H1 (cell line): ENCODE measurements around the gene MAP3K15. TPM values are rescaled to one million over a fixed set of nuclear protein-coding genes. Genes with fewer than 3 reads are reported as not detected.

Source experiments
- CTCF ChIA-PET: fragments of 300-600 bp; sonication (Branson Sonifier 250); formaldehyde crosslinking; loops from one replicate; lab custom pipeline; 2021; ENCODE audit not compliant: partially characterized antibody; lab: Charles Lee
- POLR2A ChIA-PET: fragments of 300-600 bp; sonication (Branson Sonifier 250); formaldehyde crosslinking; loops from one replicate; lab custom pipeline; 2021; ENCODE audit warnings: inconsistent platforms; ENCODE audit not compliant: partially characterized antibody; lab: Charles Lee
- DNase-seq, 2 experiments: peaks; one replicate each; pipeline versions ENCODE4 v3.0.0 to v3.0.0-alpha.2; 2010 to 2022; ENCODE audit warnings: low spot score in 2 of 2, low read depth in 1 of 2, mixed read lengths in 1 of 2
- FAIRE-seq: peaks from 2 replicates; lab custom pipeline; 2011; peaks lifted over from hg19 to GRCh38; lab: Jason Lieb, UNC
- H2AFZ ChIP-seq: 2 replicates; pipeline ENCODE4 v1.8.1; 2012; ENCODE audit warnings: low read length, inconsistent platforms
- H2AK5ac ChIP-seq: 2 replicates; pipeline ENCODE4 v1.6.1; 2013; ENCODE audit warnings: low read depth, low read length
- H2BK120ac ChIP-seq: replicated peaks from 2 replicates; pipeline ENCODE3; 2013; ENCODE audit warnings: low read depth, low read length, inconsistent platforms
- H2BK12ac ChIP-seq: 2 replicates; pipeline ENCODE4 v1.6.1; 2013; ENCODE audit warnings: low read depth, low read length
- H2BK15ac ChIP-seq: 2 replicates; pipeline ENCODE4 v1.6.1; 2013; ENCODE audit warnings: low read length
- H2BK20ac ChIP-seq: 2 replicates; pipeline ENCODE4 v1.6.1; 2013; ENCODE audit warnings: low read length
- H2BK5ac ChIP-seq: 2 replicates; pipeline ENCODE4 v1.6.1; 2013; ENCODE audit warnings: low read depth, low read length
- H3K14ac ChIP-seq: 2 replicates; pipeline ENCODE4 v1.6.1; 2013; ENCODE audit warnings: inconsistent platforms; ENCODE audit not compliant: insufficient read length
- H3K18ac ChIP-seq: 2 replicates; pipeline ENCODE4 v1.6.1; 2013; ENCODE audit warnings: low read length; ENCODE audit errors: extremely low read depth
- H3K23ac ChIP-seq: 2 replicates; pipeline ENCODE4 v1.6.1; 2013; ENCODE audit warnings: inconsistent platforms; ENCODE audit not compliant: insufficient read length
- H3K23me2 ChIP-seq: 2 replicates; pipeline ENCODE4 v1.6.1; 2013; ENCODE audit warnings: low read depth, low read length
- H3K27ac ChIP-seq: 2 replicates; pipeline ENCODE4 v1.6.1; 2011; ENCODE audit warnings: low read depth, low read length, inconsistent platforms
- H3K27me3 ChIP-seq, 4 experiments: replicated peaks in 1 of 4; 1 replicate in 1 of 4; 2 replicates in 3 of 4; pipeline versions ENCODE4 v1.6.1 to v1.8.1; 2011 to 2013; ENCODE audit warnings: low read length in 3 of 4, mild to moderate bottlenecking in 3 of 4, inconsistent platforms in 2 of 4, mixed read lengths in 2 of 4, moderate library complexity in 1 of 4; ENCODE audit not compliant: control insufficient read depth in 3 of 4, insufficient read depth in 3 of 4; ENCODE audit errors: extremely low read depth in 1 of 4
- H3K36me3 ChIP-seq, 4 experiments: 2 replicates each; pipeline versions ENCODE4 v1.6.1 to v1.8.1; 2011 to 2013; ENCODE audit warnings: mild to moderate bottlenecking in 4 of 4, low read length in 3 of 4, moderate library complexity in 2 of 4, control low read depth in 1 of 4, inconsistent platforms in 1 of 4; ENCODE audit not compliant: insufficient read depth in 4 of 4, control insufficient read depth in 2 of 4
- H3K4ac ChIP-seq: replicated peaks from 2 replicates; pipeline ENCODE3; 2013; ENCODE audit warnings: low read length, low read depth, mixed read lengths, inconsistent platforms; ENCODE audit not compliant: insufficient read length
- H3K4me1 ChIP-seq, 4 experiments: replicated peaks in 1 of 4; 1 replicate in 1 of 4; 2 replicates in 3 of 4; pipeline versions ENCODE4 v1.6.1 to v1.8.1; 2011 to 2013; ENCODE audit warnings: low read length in 3 of 4, inconsistent platforms in 2 of 4, mixed read lengths in 1 of 4; ENCODE audit not compliant: insufficient read depth in 4 of 4, control insufficient read depth in 3 of 4
- H3K4me2 ChIP-seq, 2 experiments: 2 replicates each; pipeline versions ENCODE4 v1.6.1 to v1.8.1; 2011 to 2013; ENCODE audit warnings: low read depth in 2 of 2, low read length in 2 of 2, control low read depth in 1 of 2, inconsistent platforms in 1 of 2, mild to moderate bottlenecking in 1 of 2; ENCODE audit not compliant: insufficient read depth in 1 of 2
- H3K4me3 ChIP-seq, 4 experiments: fragments of 200-600, 300-600 bp in 1 of 4; sonication (generic), shearing (Covaris generic), sonication (Bioruptor Twin) in 1 of 4; 2 replicates each; pipeline versions ENCODE4 v1.5.1 to v1.8.1; 2011 to 2016; ENCODE audit warnings: low read length in 4 of 4, low read depth in 3 of 4, control low read depth in 2 of 4, inconsistent platforms in 2 of 4, mild to moderate bottlenecking in 2 of 4, mixed read lengths in 1 of 4, moderate library complexity in 1 of 4; ENCODE audit not compliant: insufficient read depth in 2 of 4; ENCODE audit errors: extremely low read depth in 1 of 4
- H3K56ac ChIP-seq: replicated peaks from 2 replicates; pipeline ENCODE3; 2013; ENCODE audit warnings: low read depth, mild to moderate bottlenecking, mixed read lengths, low read length, inconsistent platforms; ENCODE audit not compliant: insufficient read length
- H3K79me1 ChIP-seq: 2 replicates; pipeline ENCODE4 v1.6.1; 2013; ENCODE audit warnings: low read depth, low read length, control low read depth
- H3K79me2 ChIP-seq, 2 experiments: 2 replicates each; pipeline versions ENCODE4 v1.6.1 to v1.8.1; 2012 to 2013; ENCODE audit warnings: low read length in 2 of 2, mild to moderate bottlenecking in 2 of 2, inconsistent platforms in 1 of 2; ENCODE audit not compliant: insufficient read depth in 2 of 2, control insufficient read depth in 1 of 2
- H3K9ac ChIP-seq, 4 experiments: replicated peaks in 1 of 4; 1 replicate in 1 of 4; 2 replicates in 3 of 4; pipeline versions ENCODE4 v1.6.1 to v1.8.1; 2011 to 2013; ENCODE audit warnings: low read depth in 3 of 4, low read length in 3 of 4, control low read depth in 2 of 4, mild to moderate bottlenecking in 2 of 4, moderate library complexity in 2 of 4, inconsistent platforms in 1 of 4; ENCODE audit errors: extremely low read depth in 1 of 4
- H3K9me3 ChIP-seq, 2 experiments: 2 replicates each; pipeline versions ENCODE4 v1.6.1 to v1.8.1; 2012 to 2013; ENCODE audit warnings: mild to moderate bottlenecking in 2 of 2, moderate library complexity in 2 of 2, control low read depth in 1 of 2, inconsistent platforms in 1 of 2, low read depth in 1 of 2, low read length in 1 of 2, mixed read lengths in 1 of 2; ENCODE audit not compliant: insufficient read depth in 2 of 2
- H4K20me1 ChIP-seq, 2 experiments: replicated peaks in 1 of 2; 2 replicates each; pipeline versions ENCODE3 to v1.8.1; 2011 to 2013; ENCODE audit warnings: inconsistent platforms in 2 of 2, low read length in 2 of 2, mild to moderate bottlenecking in 1 of 2; ENCODE audit not compliant: insufficient read depth in 2 of 2, control insufficient read depth in 1 of 2
- H4K5ac ChIP-seq: 2 replicates; pipeline ENCODE4 v1.6.1; 2013; ENCODE audit warnings: low read length, low read depth, mixed read lengths, inconsistent platforms; ENCODE audit not compliant: insufficient read length
- H4K8ac ChIP-seq: 2 replicates; pipeline ENCODE4 v1.8.0; 2013; ENCODE audit warnings: mild to moderate bottlenecking, moderate library complexity, low read length, inconsistent platforms; ENCODE audit not compliant: insufficient read depth; ENCODE audit errors: extremely low read depth
- H4K91ac ChIP-seq: replicated peaks from 2 replicates; pipeline ENCODE3; 2013; ENCODE audit warnings: low read length, mixed read lengths, inconsistent platforms; ENCODE audit not compliant: insufficient read length
- CHD1 ChIP-seq: IDR thresholded peaks from 2 replicates; pipeline ENCODE4 v1.6.1; 2012; ENCODE audit warnings: low read depth, low read length, improper control_type of control experiment
- CREB1 ChIP-seq: IDR thresholded peaks from 2 replicates; pipeline ENCODE4 v1.6.1; 2012; ENCODE audit warnings: inconsistent platforms
- SIX5 ChIP-seq: IDR thresholded peaks from 2 replicates; pipeline ENCODE4 v1.6.1; 2011; ENCODE audit warnings: mild to moderate bottlenecking, low read depth, low read length
- WGBS, 2 experiments: shearing (Covaris generic) in 1 of 2; methylation state at CpG; one replicate each; pipeline versions ENCODE4 v1.1.6 to v1.1.7; 2013 to 2015; ENCODE audit warnings: low lambda C conversion rate in 2 of 2, mixed read lengths in 2 of 2, inconsistent platforms in 1 of 2, low coverage in 1 of 2, missing lambda C conversion rate in 1 of 2; ENCODE audit not compliant: insufficient replicate concordance in 2 of 2, insufficient coverage in 1 of 2, insufficient read length in 1 of 2; ENCODE audit errors: extremely low coverage in 1 of 2, missing lambda C conversion rate in 1 of 2; 5-methylcytosine and 5-hydroxymethylcytosine counted together
- polyA plus RNA-seq, 7 experiments: library from polyadenylated mRNA; depleted of rRNA in 3 of 7; stranded (reverse) in 5 of 7; unstranded in 2 of 7; fragments of >200 nt in 5 of 7; fragments of 200-250 nt in 2 of 7; gene quantifications; 1 replicate in 5 of 7; 2 replicates in 1 of 7; 4 replicates in 1 of 7; pipeline versions ENCODE4 v1.2.1 to v1.2.3, GENCODE V29; 2011 to 2013; ENCODE audit warnings: missing spikeins in 2 of 7, mixed read lengths in 2 of 7
- total RNA-seq: library from RNA; stranded (reverse); fragmentation: NEBNext Ultra II Directional; extraction: Animal tissue kit (Norgen Biotek cat#: 25700); gene quantifications from 2 replicates; pipeline ENCODE4 v1.2.1, GENCODE V29; 2021

Gene MAP3K15
- total and polyA plus RNA-seq, 2 of the 8 experiments (the other 6 are each of a cell fraction or from before 2014, with no cell fraction given), result 1.8 to 2.4 TPM

- TF ChIP-seq CHD1 (no peak), CREB1 (no peak), SIX5 (peak; percentile 44)
- TF ChIP-seq, all 59 proteins: peak for 1
- Histone ChIP-seq H3K79me1 (no peaks in the 10 kb centered on the region), H3K4me1 (no peaks in the 10 kb centered on the region), H3K27ac (no peak overlapping the region), H2BK20ac (no peak overlapping the region), H3K56ac (no peak overlapping the region), H2AFZ (no peak overlapping the region), H2BK5ac (no peak overlapping the region), H3K23me2 (no peaks in the 10 kb centered on the region; the same call in 1 of the 2 replicates), H3K27me3 (no peaks in the 10 kb centered on the region), H2BK12ac (no peak overlapping the region), H3K9me3 (no peaks in the 10 kb centered on the region), H3K36me3 (no peaks in the 10 kb centered on the region), H2AK5ac (no peak overlapping the region), H3K79me2 (no peaks in the 10 kb centered on the region), H4K91ac (no peak overlapping the region), H4K20me1 (no peaks in the 10 kb centered on the region), H3K9ac (no peak overlapping the region), H3K18ac (no peak overlapping the region), H3K23ac (no peak overlapping the region), H3K4me2 (no peak overlapping the region), H3K4me3 (no peak overlapping the region), H2BK120ac (no peak overlapping the region), H3K4ac (no peak overlapping the region), H4K5ac (no peak overlapping the region), H2BK15ac (no peak overlapping the region), H4K8ac (no peak overlapping the region), H3K14ac (no peak overlapping the region)
- ChIA-PET POLR2A (no interaction called here), CTCF (interaction anchor here (0.6 kb wide), 1 partner anchor 42 kb away, joined by 3 read pairs; no protein-coding TSS in a partner anchor)
- DNase-seq (no peak), FAIRE-seq (peak; percentile 94)
- 79% methylated on average over 2 of the region's 2 CpGs; no CpG with 5 or more reads in 1 of the 2 experiments for WGBS, 2 experiments
Observed at GRCh38 chrX:19410259-19410658, 105.0 kb downstream of the MAP3K15 start.
